Measurements from ENCODE around the gene SGCA. TPM values are rescaled to one million over a fixed set of nuclear protein-coding genes. Genes with fewer than 3 reads are reported as not detected.

Gene SGCA
- not detected for total RNA-seq

DNA sequence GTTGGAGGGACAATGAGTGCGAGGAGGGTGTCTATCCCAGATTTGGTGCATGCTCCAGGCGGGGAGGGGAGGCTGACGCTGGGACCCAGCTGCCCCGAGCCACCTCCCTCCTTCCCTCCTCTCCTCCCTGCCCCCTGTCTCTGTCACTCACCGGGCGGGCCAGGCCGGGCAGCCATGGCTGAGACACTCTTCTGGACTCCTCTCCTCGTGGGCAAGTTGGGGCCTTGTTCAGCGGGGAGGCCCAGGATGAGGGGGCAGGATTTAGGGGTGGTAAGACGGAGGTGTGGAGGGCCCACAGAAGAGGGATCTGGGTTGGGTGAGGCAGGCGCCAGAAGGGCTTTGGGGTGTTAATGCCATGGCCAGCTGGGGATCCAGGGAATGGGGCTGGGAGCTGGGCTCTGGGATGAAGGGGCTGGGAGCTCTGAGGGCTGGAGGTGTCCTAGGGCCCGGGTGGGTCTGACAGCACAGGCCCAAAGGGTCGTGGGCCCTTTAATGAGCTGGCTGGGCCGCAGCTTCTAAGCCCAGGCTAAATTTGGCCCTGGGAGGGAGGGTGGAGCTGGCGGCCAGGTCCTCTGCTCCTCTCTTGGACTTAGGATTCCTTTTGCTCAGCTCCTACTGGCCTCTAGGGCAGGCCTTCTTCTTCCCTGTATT is at the start of gene SGCA:
Gene SGCA, plus strand, starts transcription at position 139 of the 651 bp plus-strand sequence. Its CDS starts 36 bp downstream, at position 175.
- Mint-ChIP-seq H3K4me3 (no peak within 1 kb of the TSS), H3K27me3 (ENCODE audit: low read depth) (no peaks in the 10 kb centered on the region), H3K9me3 (no peaks in the 10 kb centered on the region), H3K36me3 (ENCODE audit: insufficient read depth) (no peaks in the 10 kb centered on the region), H3K4me1 (ENCODE audit: low read depth) (peaks cover 35% of the 10 kb centered on the region)
- DNase-seq (no peak), ATAC-seq (no peak)

DNA sequence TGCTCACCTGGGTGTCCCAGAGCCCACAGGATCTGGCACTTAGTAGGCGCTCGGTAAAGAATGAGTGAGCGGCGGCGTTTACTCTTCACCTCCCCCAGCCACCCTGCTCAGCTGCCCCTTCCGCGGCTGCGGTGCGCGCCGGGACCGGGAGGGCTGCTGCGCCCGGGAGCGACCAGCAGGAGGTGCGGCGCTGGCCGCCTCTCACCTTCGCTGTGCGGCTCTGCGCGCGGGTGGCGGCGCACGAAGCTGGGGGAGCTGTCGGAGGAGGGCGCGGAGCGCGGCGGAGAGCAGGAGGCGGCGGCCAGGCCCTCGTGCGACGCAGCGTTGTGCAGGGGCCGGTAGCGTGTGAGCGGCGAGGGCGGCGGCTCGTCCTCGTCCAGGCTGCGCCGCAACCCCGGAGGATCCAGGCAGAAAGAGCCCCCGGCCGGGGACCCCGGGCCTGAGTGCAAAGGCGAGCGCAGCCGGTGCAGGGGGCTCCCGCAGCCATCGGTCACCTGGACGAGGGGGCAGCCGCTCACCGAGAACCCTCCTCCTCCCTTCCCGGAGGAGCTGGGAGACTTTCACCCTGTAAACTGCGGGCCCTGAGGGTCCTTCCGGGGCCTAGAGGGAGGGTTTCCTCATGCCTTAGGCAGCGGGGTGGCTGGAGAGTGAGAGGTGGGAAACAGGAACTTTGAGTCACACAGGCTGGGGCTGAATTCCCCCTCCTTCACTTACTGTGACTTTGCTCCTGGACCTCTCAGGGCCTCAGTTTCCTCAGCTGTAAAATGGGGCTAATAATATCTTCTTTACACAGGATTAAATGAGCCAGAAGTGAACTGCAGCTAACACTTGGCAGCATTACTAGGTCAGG is 48.4 kb upstream of the SGCA start:
- H3K4me1 Mint-ChIP-seq (ENCODE audit: low read depth): peaks cover 10% of the 10 kb centered on the region
- H3K27me3 Mint-ChIP-seq (ENCODE audit: low read depth): peaks cover 38% of the 10 kb centered on the region
- H3K4me3 Mint-ChIP-seq: peak overlapping the region; percentile 37
- peak; percentile 95 to 97 for ATAC-seq
- H3K36me3 Mint-ChIP-seq (ENCODE audit: insufficient read depth): no peaks in the 10 kb centered on the region
- no peaks in the 10 kb centered on the region for H3K9me3 Mint-ChIP-seq
- peak; percentile 61 for DNase-seq

DNA sequence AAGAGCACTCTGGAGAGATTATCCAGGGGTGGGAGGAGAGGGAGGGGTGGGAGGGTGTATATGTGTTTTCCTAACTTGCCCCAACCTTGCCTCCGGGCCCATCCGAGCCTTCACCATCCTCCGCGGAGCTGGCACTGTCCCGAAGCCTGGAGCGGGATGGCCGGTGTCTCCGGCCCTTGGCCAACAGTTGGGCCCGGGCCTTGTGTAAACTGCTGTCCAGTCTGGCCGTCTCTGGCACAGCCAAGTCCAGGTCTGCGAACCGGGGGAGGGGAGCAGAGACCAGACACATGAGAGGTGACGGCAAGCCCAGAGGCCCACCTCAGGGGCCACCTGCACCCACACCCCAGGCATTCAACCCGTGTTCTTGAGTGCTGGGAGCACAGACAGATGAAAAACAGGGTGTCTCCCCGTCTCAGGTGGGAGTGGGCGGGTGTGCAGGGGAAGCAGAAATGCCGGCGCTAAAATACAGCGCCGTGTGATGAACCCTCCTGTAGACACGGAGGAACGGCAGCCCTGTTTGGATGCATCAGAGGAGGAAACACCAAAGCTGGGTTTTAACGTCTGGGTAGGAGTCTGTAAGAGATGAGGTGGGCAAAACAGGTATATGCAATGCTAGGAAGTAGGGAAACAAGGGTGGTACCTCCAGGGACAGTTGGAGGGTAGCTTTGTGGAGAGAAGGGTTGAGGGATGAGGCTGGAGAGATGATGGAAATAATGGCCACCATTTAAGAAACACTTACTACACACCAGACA is 47.6 kb upstream of the SGCA start:
- peaks cover 41% of the 10 kb centered on the region for H3K27me3 Mint-ChIP-seq (ENCODE audit: low read depth)
- no peak overlapping the region for H3K4me3 Mint-ChIP-seq
- peaks cover 10% of the 10 kb centered on the region for H3K4me1 Mint-ChIP-seq (ENCODE audit: low read depth)
- H3K9me3 Mint-ChIP-seq: no peaks in the 10 kb centered on the region
- H3K36me3 Mint-ChIP-seq (ENCODE audit: insufficient read depth): no peaks in the 10 kb centered on the region
- no peak for ATAC-seq
- no peak for DNase-seq

DNA sequence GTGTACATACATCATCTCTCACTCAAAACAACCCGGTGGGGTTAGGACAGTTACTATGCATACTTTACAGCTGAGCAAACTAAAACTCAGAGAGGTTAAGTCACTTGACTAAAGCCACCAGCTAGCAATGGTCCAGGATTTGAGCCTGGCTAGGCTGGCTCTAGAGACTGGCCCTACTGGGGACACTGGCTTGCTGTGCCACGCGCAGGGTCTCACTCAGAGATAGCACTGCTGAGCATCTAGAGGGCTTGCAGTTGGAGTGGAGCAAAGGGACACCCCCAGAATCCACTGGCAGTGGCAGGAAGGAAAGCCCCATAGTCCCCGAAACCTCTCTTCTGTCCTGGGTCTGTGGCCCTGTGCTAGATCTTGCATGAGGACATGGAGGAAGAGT is 47.0 kb upstream of the SGCA start:
- DNase-seq: no peak
- Mint-ChIP-seq H3K9me3 (no peaks in the 10 kb centered on the region), H3K4me1 (ENCODE audit: low read depth) (peaks cover 10% of the 10 kb centered on the region), H3K36me3 (ENCODE audit: insufficient read depth) (no peaks in the 10 kb centered on the region), H3K27me3 (ENCODE audit: low read depth) (peaks cover 41% of the 10 kb centered on the region), H3K4me3 (no peak overlapping the region)
- no peak for ATAC-seq

DNA sequence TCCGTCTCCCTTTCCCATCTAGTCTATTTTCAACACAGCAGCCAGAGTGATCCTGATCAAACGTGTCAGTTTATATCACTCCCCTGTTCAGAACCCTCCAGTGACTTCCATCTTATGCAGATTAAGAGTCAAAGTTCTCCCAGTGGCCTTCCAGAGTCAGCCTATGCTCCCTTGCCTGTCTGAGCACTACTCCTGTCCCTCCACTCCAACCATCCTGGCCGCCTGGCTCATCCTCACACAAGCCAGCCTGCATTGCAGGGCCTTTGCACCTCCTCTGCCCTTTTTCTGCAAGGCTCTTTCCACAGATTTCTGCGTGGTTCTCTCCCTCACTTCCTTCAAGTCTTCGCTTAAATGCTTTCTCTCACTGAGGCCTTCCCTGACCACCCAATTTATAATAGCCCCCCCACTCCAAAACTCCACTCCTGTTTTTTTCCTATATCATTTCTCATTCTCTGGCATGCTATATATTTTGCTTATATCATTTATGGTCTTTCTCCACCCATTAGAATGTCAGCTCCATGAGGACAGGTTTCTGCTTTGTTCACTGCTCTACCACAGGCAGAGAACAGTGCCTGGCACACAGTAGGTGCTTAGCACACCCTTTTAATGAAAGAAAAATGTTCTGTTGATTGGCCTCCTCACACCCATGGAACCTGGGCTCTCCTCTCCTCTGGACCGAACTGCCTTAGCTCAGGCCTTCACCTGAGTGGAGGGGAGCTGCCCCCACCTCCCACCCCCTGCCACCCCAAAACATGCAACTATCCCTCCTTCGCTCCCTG is 45.1 kb upstream of the SGCA start:
- no peak for ATAC-seq
- H3K4me1 Mint-ChIP-seq (ENCODE audit: low read depth): peaks cover 7% of the 10 kb centered on the region
- H3K36me3 Mint-ChIP-seq (ENCODE audit: insufficient read depth): no peaks in the 10 kb centered on the region
- DNase-seq: no peak
- H3K9me3 Mint-ChIP-seq: no peaks in the 10 kb centered on the region
- H3K4me3 Mint-ChIP-seq: no peak overlapping the region
- peaks cover 34% of the 10 kb centered on the region for H3K27me3 Mint-ChIP-seq (ENCODE audit: low read depth)

- ATAC-seq (no peak), DNase-seq (no peak)
- Mint-ChIP-seq H3K9me3 (no peaks in the 10 kb centered on the region), H3K36me3 (ENCODE audit: insufficient read depth) (no peaks in the 10 kb centered on the region), H3K27me3 (ENCODE audit: low read depth) (peaks cover 22% of the 10 kb centered on the region), H3K4me3 (no peak overlapping the region), H3K4me1 (ENCODE audit: low read depth) (peaks cover 2% of the 10 kb centered on the region)
Observed at GRCh38 chr17:50122945-50123344, 42.9 kb upstream of the SGCA start.

DNA sequence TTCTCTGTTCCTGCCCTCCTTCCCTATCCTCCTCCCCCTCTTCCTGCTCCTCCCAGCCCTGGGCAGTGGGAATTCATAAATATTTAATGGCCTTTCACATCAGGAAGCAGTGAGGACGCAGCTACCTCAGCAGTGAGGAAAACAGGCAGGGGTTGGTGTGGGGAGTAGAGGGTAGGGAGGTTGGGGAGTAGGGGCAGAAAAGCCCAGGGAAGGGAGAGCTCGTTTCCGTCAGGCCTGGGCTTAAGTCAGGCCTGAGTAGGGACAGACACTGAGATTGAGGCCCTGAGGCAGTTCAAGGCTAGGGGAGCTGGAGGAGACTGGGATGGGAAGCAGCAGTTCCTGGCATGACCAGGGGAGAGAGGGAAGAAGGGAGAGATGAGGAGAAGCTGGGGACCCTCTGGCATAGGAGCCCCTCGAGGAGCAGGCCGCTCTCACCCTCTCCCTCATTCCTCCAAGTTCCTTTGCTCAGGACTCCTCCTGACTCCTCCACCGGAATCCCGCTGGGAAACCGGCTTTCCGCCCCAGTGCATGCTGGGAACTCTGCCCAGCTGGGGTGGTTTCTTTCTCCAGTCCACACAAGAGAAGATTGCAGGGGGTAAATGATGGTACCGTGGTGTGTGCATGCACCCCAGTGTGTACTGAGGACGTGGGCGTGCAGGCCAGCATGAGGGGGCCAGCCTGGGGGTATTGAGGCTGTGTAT is 42.0 kb upstream of the SGCA start:
- Mint-ChIP-seq H3K27me3 (ENCODE audit: low read depth) (peaks cover 20% of the 10 kb centered on the region), H3K36me3 (ENCODE audit: insufficient read depth) (no peaks in the 10 kb centered on the region), H3K9me3 (no peaks in the 10 kb centered on the region), H3K4me1 (ENCODE audit: low read depth) (peaks cover 6% of the 10 kb centered on the region), H3K4me3 (no peak overlapping the region)
- no peak for DNase-seq
- no peak for ATAC-seq

DNA sequence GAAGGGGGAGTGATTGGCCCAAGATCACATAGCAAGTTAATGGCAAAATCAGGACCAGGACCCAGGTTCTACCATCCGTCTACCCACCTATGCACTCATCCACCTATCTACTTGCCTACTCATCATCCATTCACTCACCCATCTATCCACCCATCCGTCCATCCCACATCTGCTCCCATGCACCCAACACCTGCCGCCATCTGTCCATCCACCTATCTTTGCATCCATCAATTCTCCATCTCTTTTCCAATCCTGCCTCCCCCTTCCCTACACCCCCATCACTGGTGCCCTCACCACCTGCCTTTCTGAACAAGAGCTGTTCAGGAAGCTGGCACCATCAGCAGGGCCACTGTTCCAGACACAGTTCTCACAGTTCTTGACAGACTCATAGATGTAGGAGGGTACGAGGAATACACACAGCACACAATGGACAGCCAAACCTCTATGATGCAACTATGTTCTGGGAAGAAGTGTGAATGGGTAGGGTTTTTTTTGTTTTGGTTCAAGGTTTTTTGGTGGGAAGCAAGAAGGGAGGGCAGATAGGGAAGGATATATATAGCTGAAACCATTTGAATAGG is 40.3 kb upstream of the SGCA start:
- ATAC-seq: no peak

GRCh38 chr17:50127697-50128361 is 38.0 kb upstream of the SGCA start:
- Mint-ChIP-seq H3K9me3 (no peaks in the 10 kb centered on the region), H3K36me3 (ENCODE audit: insufficient read depth) (no peaks in the 10 kb centered on the region), H3K4me3 (no peak overlapping the region), H3K27me3 (ENCODE audit: low read depth) (peaks cover 9% of the 10 kb centered on the region), H3K4me1 (ENCODE audit: low read depth) (peaks cover 24% of the 10 kb centered on the region)
- DNase-seq (no peak), ATAC-seq (no peak)

More for the DNA sequence above, 40.3 kb upstream of the SGCA start:
- H3K27me3 Mint-ChIP-seq (ENCODE audit: low read depth): peaks cover 17% of the 10 kb centered on the region
- no peaks in the 10 kb centered on the region for H3K36me3 Mint-ChIP-seq (ENCODE audit: insufficient read depth)
- DNase-seq: no peak
- no peaks in the 10 kb centered on the region for H3K9me3 Mint-ChIP-seq
- no peak overlapping the region for H3K4me3 Mint-ChIP-seq
- peaks cover 7% of the 10 kb centered on the region for H3K4me1 Mint-ChIP-seq (ENCODE audit: low read depth)

GRCh38 chr17:50128441-50129352 is 37.1 kb upstream of the SGCA start:
- Mint-ChIP-seq H3K4me3 (peak overlapping the region; percentile 65), H3K27me3 (ENCODE audit: low read depth) (peaks cover 9% of the 10 kb centered on the region), H3K36me3 (ENCODE audit: insufficient read depth) (no peaks in the 10 kb centered on the region)

DNA sequence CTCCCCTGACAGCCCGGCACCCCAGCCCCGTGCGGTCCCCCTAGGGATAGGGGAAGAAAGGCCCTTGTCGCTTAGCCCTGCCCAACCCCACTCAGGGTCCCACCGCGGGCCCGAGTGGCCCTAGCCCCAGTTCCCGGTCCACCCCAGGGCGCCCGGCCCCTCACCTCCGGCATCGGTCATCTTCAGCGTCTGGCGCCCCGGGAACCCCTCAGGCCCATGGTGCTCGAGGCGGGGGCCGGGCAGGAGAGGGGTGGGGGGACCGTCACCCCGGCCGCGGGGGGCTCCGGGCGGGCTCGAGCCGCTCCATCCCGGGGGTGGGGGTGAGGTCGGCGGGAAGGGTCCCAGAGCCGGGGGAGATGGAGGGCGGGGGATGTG is 36.5 kb upstream of the SGCA start:
- DNase-seq (no peak), ATAC-seq (no peak)
- Mint-ChIP-seq H3K27me3 (ENCODE audit: low read depth) (peaks cover 9% of the 10 kb centered on the region), H3K36me3 (ENCODE audit: insufficient read depth) (no peaks in the 10 kb centered on the region), H3K9me3 (no peaks in the 10 kb centered on the region), H3K4me3 (peak overlapping the region; percentile 60), H3K4me1 (ENCODE audit: low read depth) (peaks cover 24% of the 10 kb centered on the region)

More at GRCh38 chr17:50128441-50129352, 37.1 kb upstream of the SGCA start:
- DNase-seq (no peak), ATAC-seq (no peak)
- peaks cover 24% of the 10 kb centered on the region for H3K4me1 Mint-ChIP-seq (ENCODE audit: low read depth)
- no peaks in the 10 kb centered on the region for H3K9me3 Mint-ChIP-seq
